K562 (cell line): Measurements from ENCODE around the gene HOXA10. TPM values are rescaled to one million over a fixed set of nuclear protein-coding genes. Genes with fewer than 3 reads are reported as not detected.

Experiments
- CREB5 ChIP-seq: fragments of 250-450 bp; sonication (Bioruptor Pico); IDR thresholded peaks from 2 replicates; pipeline ENCODE4 v1.5.0; 2020; ENCODE audit warnings: mild to moderate bottlenecking
- DACH1 ChIP-seq: fragments of 450-650 bp; IDR thresholded peaks from 2 replicates; pipeline ENCODE4 v1.6.1; 2018; ENCODE audit not compliant: partially characterized antibody
- FOXP4 ChIP-seq: sonication (generic); formaldehyde crosslinking; IDR thresholded peaks from 2 replicates; pipeline ENCODE4 v1.8.0; 2022; ENCODE audit warnings: mild to moderate bottlenecking, missing genetic modification reagents, borderline replicate concordance
- HCFC1 ChIP-seq: IDR thresholded peaks from 2 replicates; pipeline ENCODE4 v1.6.1; 2012; ENCODE audit warnings: low read depth, low read length, improper control_type of control experiment
- MXI1 ChIP-seq: IDR thresholded peaks from 2 replicates; pipeline ENCODE4 v1.6.1; 2011; ENCODE audit warnings: low read depth, mild to moderate bottlenecking, improper control_type of control experiment, low read length
- STAT5B ChIP-seq: fragments of 250-450 bp; sonication (Bioruptor Pico); IDR thresholded peaks from 2 replicates; pipeline ENCODE4 v1.8.0; 2021; ENCODE audit warnings: mild to moderate bottlenecking, inconsistent platforms
- TAF9B ChIP-seq: fragments of 450-650 bp; IDR thresholded peaks from 2 replicates; pipeline ENCODE4 v1.6.1; 2018; ENCODE audit warnings: mild to moderate bottlenecking; ENCODE audit not compliant: partially characterized antibody
- TFE3 ChIP-seq: fragments of 450-650 bp; formaldehyde crosslinking; IDR thresholded peaks from 2 replicates; pipeline ENCODE4 v1.4.0; 2020; ENCODE audit warnings: mild to moderate bottlenecking, mixed read lengths
- YBX1 ChIP-seq: fragments of 450-650 bp; IDR thresholded peaks from 2 replicates; pipeline ENCODE4 v1.7.1; 2016; ENCODE audit warnings: mild to moderate bottlenecking
- polyA plus RNA-seq, 8 experiments: library from polyadenylated mRNA; depleted of rRNA in 4 of 8; stranded (reverse) in 5 of 8; unstranded in 3 of 8; fragments of >200 nt; fragmentation: Nextera tagmentation in 2 of 8; fragmentation: Illumina TruSeq in 1 of 8; extraction: Ambion mirVana in 2 of 8; extraction: Trizol in 1 of 8; gene quantifications; 2 replicates each; pipeline versions ENCODE4 v1.2.1 to v1.2.3, GENCODE V29; 2011 to 2014; ENCODE audit warnings: inconsistent platforms in 1 of 8, missing spikeins in 1 of 8
- total RNA-seq, 7 experiments: library from RNA; depleted of rRNA in 6 of 7; stranded (reverse); fragments of >200 nt in 6 of 7; fragmentation: Illumina TruSeq in 2 of 7; extraction: Trizol in 2 of 7; gene quantifications; 2 replicates each; pipeline versions ENCODE4 v1.2.1 to v1.2.3, GENCODE V29; 2011 to 2021; ENCODE audit warnings: low replicate concordance in 1 of 7

HOXA10 gene
- total and polyA plus RNA-seq, 9 of the 15 experiments (the other 6 are each of a cell fraction or from before 2014, with no cell fraction given) = not detected

- TF ChIP-seq FOXP4 (CRISPR knock-in tag) (no peak), MXI1 (no peak), DACH1 (no peak), TAF9B (no peak), STAT5B (CRISPR knock-in tag) (no peak), CREB5 (no peak), HCFC1 (no peak), TFE3 (CRISPR knock-in tag) (no peak), YBX1 (no peak)
Observed at GRCh38 chr7:27200761-27201579, 26.9 kb upstream of the HOXA10 start (continued).
